Endometrial microvascular endothelial cells (primary cell): ENCODE data around the gene TLL1. TPM values are rescaled to one million over a fixed set of nuclear protein-coding genes. Genes with fewer than 3 reads are reported as not detected.

ENCODE experiments used
- in situ Hi-C: cut with HindIII; loops from 2 replicates; pipeline ENCODE4 v1.10.0; 2017; ENCODE audit warnings: low sequenced_read_pairs, low pct_unique_long_range_greater_than_20kb; ENCODE audit errors: inconsistent ontology term
- total RNA-seq: library from RNA; depleted of rRNA; stranded (reverse); fragments of >200 nt; gene quantifications from one replicate; pipeline ENCODE4 v1.2.3, GENCODE V29; 2015; ENCODE audit errors: inconsistent ontology term

TLL1 gene
- total RNA-seq, 1 donor from 2014 or later: 9.5 TPM

DNA sequence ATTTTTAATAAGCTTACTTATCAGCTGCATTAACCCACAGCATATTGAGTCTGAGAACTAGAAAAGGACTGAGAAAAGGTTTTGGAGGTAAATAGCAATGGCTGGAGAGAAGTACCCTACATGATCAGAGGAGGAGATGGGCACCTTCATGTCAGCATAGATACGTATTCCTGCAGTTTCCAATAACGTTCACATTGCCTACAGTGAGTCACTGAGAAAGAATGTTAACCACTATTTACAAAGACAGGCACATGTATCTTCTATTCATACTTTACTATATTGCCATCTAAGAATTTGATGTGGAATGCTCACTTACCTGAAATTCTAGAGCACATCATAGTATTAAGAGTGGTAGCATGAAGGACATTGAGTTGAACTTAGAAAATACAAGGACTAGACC lies 92.5 kb downstream of the TLL1 start:
- in situ Hi-C loops: no loop called here

DNA sequence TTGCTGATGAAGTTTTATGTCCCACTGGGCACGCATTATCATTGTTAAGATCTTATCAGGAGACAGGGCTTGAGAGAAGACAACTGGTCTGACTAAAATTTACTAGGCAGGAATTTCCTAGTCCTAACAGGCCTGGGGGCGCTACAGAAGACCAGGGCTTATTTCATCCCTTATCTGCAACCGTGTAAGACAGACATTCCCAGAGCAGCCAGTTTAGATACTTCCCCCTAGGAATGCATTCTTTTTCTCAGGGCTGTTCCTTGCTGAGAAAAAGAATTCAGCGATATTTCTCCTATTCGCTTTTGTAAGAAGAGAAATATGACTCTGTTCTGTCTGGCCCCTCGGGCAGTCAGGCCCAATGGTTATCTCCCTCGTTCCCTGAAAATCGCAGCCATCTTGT lies 93.8 kb downstream of the TLL1 start:
- in situ Hi-C loops: no loop called here

DNA sequence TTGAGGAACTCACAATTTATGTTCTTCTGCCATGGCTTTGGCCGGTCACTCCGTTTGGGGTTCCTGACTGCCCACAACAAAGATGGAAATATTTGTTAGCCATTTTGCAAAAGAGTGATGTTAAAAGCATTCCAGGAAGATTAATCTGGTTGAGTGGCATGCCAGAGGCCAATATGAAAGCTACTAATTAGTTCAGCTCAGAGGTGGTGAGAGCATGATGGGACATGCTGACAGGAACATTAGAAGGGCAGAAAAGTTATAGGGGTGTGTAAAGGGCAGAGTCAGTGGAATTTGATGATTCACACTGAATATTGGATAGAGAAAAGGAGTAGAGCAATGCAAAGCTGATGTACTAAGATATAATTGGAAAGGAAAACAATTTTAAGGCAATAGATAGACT lies 94.4 kb downstream of the TLL1 start:
- in situ Hi-C loops: no loop called here

DNA sequence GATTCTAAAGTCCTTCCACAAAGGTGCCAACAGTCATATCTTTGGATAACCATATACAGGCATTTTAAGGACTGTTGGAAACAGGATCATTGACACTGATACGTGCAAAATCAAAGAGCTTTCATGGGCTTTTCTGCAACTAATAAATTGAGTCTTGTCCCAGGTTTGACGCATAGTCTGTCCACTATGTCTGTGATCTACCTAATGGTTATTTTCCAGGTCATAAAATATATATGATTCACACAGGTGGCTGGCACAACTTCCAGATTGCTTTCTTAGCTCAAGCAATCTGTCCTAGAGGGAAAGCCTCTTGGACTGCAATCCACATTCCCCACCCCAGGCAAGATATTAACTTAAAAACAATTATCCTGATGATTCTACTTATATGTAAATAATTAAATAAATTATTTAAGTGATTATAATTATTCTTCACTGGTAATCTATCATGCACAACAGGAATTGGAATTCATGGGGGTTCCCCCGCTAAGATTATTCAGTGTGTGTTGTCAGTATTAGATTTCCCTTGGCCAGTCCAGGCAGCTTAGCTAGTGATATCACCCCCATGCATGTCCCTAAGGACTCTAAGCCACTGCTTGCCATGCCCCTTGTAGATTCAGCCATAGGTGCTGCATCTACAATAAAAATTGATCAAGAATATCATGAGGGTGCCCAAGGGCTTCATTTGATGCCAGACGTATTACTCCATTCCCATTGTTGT lies 97.8 kb downstream of the TLL1 start:
- in situ Hi-C loops: no loop called here

DNA sequence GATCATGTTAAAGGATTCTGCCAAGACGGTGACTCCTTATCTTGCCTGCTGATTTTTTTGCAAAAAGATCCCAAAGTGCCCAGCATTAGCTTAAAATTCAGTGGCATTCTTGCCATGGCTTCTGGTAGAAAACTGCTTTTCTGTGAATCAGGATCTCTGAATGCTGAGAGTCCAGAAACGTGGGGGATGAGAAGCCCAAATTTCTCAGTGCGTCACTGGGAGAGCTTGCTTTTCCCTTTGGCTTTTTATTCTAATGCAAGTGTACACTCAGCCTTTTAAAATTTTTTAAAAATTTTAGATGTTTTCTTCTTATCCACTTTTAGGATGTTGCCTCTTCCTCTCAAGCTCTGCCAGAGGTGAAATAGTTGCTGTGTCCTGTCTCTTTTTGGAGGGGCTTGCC lies 98.4 kb downstream of the TLL1 start:
- in situ Hi-C loops: no loop called here

DNA sequence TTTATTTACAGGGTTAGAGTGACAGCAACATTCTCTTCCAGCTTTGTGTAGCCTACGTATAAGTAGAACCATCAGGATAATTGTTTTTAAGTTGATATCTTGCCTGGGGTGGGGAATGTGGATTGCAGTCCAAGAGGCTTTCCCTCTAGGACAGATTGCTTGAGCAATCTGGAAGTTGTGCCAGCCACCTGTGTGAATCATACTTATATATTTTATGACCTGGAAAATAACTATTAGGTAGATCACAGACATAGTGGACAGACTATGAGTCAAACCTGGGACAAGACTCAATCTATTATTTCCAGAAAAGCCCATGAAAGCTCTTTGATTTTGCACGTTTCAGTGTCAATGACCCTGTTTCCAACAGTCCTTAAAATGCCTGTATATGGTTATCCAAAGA lies 98.9 kb downstream of the TLL1 start:
- in situ Hi-C loops: no loop called here

DNA sequence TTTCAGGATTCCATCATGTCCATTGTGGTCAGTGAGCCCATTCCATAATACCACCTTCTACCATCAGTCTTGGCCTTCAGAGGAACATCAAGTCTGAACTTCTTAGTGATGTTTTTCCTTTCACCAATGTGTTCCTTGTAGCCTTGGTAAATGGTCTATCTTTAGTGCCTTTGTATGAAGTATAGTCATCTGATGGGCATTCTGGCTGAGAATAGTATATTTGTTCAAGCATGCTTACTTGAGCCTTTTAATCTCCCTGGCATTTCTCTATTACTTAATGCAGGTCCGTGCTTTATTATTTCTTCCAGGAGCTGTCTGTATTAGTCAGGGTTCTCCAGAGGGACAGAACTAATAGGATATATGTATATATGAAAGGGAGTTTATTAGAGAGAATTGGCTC lies 99.7 kb downstream of the TLL1 start:
- in situ Hi-C loops: no loop called here

DNA sequence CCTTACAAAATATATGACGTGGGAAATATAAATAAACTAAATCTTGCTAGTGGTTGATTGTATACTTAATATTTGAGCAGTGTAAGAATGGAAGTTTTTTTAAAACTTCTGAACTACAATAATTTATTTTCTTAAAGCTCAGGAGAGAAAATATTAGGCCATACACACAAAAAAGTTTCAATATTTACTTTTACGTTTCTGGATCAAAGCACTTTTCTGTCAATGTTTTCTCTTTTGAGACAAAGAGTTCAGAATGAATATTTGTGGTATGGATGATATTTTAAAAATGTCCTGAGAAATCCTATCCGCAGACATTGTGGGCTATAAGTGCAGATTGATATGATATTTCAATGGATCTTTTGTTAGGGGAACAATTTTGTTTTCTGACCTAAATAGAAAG lies 109.9 kb downstream of the TLL1 start:
- in situ Hi-C loops: no loop called here

DNA sequence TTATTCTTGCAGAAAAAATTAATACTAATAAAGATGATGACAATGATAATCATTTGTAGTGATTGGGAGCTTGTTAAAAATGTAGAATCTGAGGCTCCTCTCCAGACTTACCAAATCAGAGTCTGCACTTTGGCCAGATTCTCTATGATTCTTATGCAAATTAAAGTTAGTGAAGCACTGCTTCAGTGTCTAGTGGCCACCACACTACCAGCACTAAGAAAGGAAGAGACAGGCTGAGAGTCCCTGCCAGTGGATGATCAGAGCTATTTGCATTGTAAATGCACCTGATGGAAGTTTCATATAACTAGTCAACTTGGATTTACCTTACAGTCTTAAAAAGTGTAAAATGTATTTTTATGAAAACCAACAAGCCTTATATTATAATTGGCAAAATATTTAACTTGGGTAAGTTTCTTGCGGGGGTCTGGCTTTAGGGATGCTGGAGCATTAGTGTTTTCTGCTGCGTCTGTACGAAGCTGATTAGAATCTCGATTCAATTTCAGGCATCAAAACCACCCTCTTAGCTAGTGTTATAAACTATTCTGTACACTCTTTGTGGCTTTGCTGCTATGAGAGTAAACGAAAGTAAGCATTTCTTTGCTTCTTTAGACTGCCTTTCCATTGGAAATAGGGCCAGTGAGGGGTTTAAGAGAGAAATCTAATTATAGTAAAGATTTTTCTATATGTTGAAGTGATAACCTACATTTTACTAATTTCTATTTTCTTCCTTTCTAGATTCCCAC lies 114.1 kb downstream of the TLL1 start:
- in situ Hi-C loops: no loop called here

DNA sequence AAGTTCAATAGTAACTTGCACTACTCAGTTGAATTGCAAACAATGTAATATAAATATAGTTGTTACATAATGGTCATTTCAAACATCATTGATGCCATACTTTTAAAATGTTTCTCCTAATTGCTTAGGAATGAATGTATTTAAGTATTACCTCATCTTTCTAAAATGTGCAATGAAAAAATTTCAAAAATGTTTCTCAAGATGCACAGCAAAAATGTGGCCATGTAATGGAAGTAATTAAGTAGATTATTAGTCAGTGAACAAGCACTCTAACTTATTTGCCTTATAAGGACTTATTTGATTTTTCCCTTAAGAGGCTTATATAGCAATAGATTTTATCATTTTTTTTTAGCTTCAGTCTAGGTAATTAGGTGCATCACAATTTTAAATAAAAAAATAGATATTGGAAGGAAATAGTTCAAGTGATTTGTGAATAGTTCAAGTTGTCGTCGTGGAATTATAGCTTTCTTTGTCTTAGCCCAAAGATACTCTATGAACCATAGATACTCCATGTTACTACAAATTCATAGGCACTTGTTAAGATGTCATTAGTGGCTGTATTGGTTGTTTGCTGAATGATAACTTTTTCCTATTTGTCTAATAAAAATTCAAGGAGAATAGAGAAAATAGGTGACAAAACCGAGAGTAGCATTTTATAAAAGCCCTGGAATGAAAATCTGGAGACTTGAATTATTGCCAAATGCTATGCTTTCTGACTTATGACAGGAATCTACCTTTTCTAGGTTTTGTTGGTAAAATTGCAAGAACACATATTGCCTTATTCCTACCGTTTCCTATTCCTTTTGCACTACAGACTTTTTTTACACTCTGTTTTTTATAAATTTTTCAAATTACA lies 118.5 kb downstream of the TLL1 start:
- in situ Hi-C loops: no loop called here

DNA sequence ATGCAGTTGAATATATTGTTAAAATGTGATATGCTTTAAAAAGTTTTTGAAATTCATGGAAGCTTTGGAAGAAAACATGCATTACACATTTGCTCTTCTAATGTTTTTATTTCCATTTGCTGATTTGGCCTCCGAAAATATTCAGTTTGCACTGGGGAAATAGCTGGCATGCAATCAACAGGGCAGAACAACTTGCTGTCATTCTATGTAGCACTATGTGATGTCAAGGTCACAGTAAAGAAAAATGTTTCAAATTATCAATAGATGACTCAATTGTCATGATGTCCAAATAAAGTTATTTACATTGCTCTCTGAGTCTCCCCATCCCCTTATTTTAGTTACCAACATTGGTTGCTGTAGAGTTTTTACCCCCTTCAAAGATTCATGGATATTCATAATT lies 119.2 kb downstream of the TLL1 start:
- in situ Hi-C loops: no loop called here

DNA sequence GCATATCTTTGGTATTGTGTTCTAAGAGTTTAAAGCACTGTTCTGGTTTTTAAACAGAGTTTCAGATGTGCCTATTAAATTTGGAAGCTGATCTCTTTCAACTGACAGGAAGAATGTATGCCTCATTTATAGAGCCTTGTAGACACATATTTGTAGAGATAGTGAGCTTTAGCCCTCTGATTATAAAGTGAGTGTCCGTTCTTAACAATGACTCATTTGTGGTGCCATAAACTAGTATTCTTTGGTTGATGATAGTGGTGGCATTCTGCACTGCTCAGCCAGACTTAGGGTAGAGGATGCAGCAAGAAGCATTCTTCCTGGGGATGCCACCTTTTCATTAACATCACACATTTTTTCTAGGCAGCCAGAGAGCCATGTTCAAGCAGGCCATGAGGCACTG lies 121.7 kb downstream of the TLL1 start:
- in situ Hi-C loops: no loop called here

DNA sequence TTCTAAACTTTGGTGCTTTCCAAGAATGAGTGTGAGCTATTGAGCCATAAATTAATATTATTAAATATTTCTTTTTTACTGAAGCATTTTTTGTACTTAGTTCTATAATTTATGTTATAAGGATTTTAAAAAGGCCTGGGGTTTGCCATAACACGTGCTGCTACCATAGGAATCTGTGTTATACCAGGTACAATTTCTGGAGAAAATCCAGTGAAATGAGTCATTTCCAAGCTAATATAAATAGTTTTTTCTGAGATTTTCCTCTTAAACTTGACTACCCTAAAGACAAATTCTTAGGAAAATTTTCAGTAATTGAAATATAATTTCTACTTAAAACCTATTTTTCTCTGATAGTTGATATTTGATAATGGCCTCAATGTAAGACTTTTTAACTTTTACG lies 130.8 kb downstream of the TLL1 start:
- in situ Hi-C loops: no loop called here

DNA sequence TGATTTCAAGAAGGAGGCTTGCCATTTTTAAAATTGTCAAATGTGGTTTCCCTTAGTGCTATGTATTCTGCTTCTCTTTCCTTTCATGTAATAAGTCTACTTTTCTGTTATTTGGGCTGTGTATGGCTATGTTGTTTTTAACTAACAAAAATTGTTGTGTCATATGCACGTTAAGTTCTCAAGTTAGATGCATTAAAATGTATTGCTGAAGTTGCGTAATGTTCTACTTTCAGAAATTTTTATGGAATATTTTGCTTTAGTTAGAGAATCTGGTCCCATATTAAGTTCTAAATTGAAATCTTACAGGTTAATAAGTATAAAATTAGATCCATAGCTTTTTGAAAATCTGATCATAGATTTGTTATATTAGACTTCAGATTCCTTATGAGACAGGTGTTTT lies 133.2 kb downstream of the TLL1 start:
- in situ Hi-C loops: no loop called here

DNA sequence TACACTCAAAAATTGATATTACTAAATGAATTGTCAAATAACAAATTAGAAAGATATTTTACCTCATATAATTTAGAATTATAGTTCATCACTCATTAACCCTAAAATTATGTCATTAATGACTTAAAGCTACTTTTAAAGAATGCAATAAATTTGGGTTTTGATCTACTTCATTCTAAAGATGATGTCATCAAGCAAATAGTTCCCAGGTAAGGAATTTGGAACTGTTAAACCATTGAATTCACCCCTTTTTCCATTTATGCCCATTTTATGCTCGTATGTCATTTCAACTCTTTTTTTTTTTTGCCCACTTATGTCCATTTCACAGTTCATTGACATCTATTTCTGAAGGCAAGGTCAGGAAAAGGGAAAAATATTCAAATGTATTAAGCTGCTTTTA lies 135.5 kb downstream of the TLL1 start:
- in situ Hi-C loops: no loop called here

DNA sequence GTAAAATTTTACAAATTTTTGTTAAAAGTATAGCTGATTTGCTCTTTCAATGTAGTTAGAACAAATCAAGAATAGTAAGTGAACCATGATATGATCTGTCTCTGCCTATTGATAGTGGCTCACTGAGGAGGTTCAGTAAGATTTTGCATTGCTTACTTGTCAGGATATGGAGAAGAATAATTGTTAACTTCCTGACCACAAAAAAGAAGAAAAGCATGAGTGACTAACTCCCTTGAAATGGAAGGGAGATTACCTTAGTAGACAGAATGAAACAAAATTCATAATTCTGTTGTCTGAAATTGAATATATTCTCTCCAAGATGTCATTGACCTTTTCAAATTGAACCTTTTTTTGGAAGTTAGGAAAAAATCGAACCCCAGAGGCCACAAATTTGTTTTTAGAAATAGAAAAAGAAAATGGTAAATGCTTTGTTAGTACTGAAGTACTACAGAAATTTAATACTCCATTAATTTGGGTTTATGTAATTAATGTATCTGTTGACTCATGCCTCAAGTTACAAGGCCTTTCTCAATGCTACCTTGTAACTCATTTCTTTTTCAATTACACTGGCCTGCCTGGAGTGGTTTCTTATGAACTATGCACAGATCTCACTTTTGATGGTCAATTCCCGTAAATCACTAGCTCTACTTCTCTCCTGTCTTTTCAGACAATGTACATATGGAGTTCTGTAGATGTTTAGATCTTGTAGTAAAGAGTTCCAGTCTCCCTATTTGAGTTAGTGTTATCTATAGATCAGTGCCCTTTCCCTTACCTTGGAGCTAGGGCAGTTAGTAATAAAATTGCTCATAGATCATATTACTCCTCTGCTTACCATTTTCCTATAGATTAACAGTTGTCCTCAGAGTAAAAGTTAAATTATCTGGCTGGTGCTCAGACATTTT lies 139.3 kb downstream of the TLL1 start:
- in situ Hi-C loops: no loop called here

DNA sequence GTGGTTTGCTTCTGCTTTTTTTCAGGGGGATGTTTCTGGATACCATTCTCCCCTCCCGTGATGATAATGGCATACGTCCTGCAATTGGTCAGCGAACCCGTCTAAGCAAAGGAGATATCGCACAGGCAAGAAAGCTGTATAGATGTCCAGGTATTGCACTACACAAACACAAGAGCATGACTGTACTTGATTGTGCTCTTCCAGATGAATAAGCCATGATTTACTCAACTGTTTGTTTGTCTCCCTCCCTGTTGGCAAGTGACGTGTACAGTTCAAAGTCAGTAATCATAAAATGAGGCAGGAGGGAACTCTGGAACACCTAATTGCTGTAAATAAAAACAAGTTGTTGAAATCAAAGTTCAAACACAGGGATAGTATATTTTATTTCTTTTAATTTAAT lies 141.4 kb downstream of the TLL1 start:
- in situ Hi-C loops: no loop called here

DNA sequence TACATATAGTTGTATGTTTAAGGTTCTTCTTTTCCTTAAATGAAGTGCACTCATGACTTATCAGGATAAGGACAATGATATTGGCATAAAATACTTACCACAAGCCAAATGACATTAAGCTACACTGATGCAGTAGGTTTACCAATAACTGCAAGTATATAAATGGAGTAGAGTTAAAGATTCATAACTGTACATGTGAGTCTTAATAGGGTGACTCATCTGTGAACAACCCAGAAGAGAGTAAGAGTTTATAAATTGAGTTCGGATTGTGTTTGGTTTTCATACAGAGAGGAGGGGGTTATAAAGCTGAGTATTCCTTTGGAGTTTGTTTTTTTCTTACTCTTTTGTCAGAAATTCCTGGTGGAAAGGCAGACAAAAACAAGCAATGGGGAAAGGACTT lies 144.8 kb downstream of the TLL1 start:
- in situ Hi-C loops: no loop called here
